ENCODE measurements around the gene CACNA1B.
"Not testable (repeated sequence)": the region's sequence is repeated elsewhere in the genome, so short reads cannot be mapped to it uniquely, and the experiment has no call there.

Gene CACNA1B

GRCh38 chr9:137890768-137891587 is 13.4 kb downstream of the CACNA1B start:
- H3K9me3 Mint-ChIP-seq, H3K36me3 Mint-ChIP-seq, H3K27me3 Mint-ChIP-seq, H3K4me3 Mint-ChIP-seq, CTCF ChIA-PET, H3K27ac Mint-ChIP-seq, H3K4me1 Mint-ChIP-seq, DNase-seq: not testable (repeated sequence)

GRCh38 chr9:137891588-137892423 is 14.2 kb downstream of the CACNA1B start:
- DNase-seq = no peak
- Mint-ChIP-seq H3K27ac (no peak overlapping the region), H3K27me3 (no peaks in the 10 kb centered on the region), H3K9me3 (no peaks in the 10 kb centered on the region), H3K36me3 (no peaks in the 10 kb centered on the region), H3K4me1 (no peaks in the 10 kb centered on the region), H3K4me3 (no peak overlapping the region)
- CTCF ChIA-PET = no interaction called here

GRCh38 chr9:137892424-137893191 is 15.0 kb downstream of the CACNA1B start:
- no peaks in the 10 kb centered on the region for H3K27me3 Mint-ChIP-seq
- H3K36me3 Mint-ChIP-seq = no peaks in the 10 kb centered on the region
- H3K9me3 Mint-ChIP-seq = no peaks in the 10 kb centered on the region
- no peaks in the 10 kb centered on the region for H3K4me1 Mint-ChIP-seq
- H3K27ac Mint-ChIP-seq = no peak overlapping the region
- CTCF ChIA-PET = no interaction called here
- no peak overlapping the region for H3K4me3 Mint-ChIP-seq
- DNase-seq = no peak

- Mint-ChIP-seq H3K27ac (no peak overlapping the region), H3K4me1 (no peaks in the 10 kb centered on the region), H3K36me3 (no peaks in the 10 kb centered on the region), H3K4me3 (no peak overlapping the region), H3K9me3 (no peaks in the 10 kb centered on the region), H3K27me3 (no peaks in the 10 kb centered on the region)
- CTCF ChIA-PET = no interaction called here
- no peak for DNase-seq
Observed at GRCh38 chr9:137893670-137894069, 16.1 kb downstream of the CACNA1B start.

- no peak for DNase-seq
- Mint-ChIP-seq H3K27ac (no peak overlapping the region), H3K36me3 (no peaks in the 10 kb centered on the region), H3K27me3 (peaks cover 3% of the 10 kb centered on the region), H3K4me3 (no peak overlapping the region), H3K4me1 (no peaks in the 10 kb centered on the region), H3K9me3 (no peaks in the 10 kb centered on the region)
- CTCF ChIA-PET = no interaction called here
Observed at GRCh38 chr9:137899551-137900360, 22.2 kb downstream of the CACNA1B start.

GRCh38 chr9:137900584-137901310 is 23.2 kb downstream of the CACNA1B start:
- Mint-ChIP-seq H3K4me3 (no peak overlapping the region), H3K27ac (no peak overlapping the region), H3K9me3 (no peaks in the 10 kb centered on the region), H3K4me1 (no peaks in the 10 kb centered on the region), H3K36me3 (no peaks in the 10 kb centered on the region), H3K27me3 (peaks cover 3% of the 10 kb centered on the region)
- CTCF ChIA-PET = no interaction called here
- no peak for DNase-seq

- H3K27me3 Mint-ChIP-seq = peaks cover 3% of the 10 kb centered on the region
- no peak overlapping the region for H3K27ac Mint-ChIP-seq
- H3K9me3 Mint-ChIP-seq = no peaks in the 10 kb centered on the region
- no peaks in the 10 kb centered on the region for H3K4me1 Mint-ChIP-seq
- no peak overlapping the region for H3K4me3 Mint-ChIP-seq
- DNase-seq = no peak
- CTCF ChIA-PET = no interaction called here
- no peaks in the 10 kb centered on the region for H3K36me3 Mint-ChIP-seq
Observed at GRCh38 chr9:137902646-137903045, 25.1 kb downstream of the CACNA1B start.

GRCh38 chr9:137905740-137906139 is 28.2 kb downstream of the CACNA1B start:
- H3K27ac Mint-ChIP-seq = no peak overlapping the region

GRCh38 chr9:137907776-137908175 is 30.2 kb downstream of the CACNA1B start:
- Mint-ChIP-seq H3K27me3 (no peaks in the 10 kb centered on the region), H3K9me3 (no peaks in the 10 kb centered on the region), H3K4me1 (no peaks in the 10 kb centered on the region), H3K27ac (no peak overlapping the region), H3K36me3 (no peaks in the 10 kb centered on the region), H3K4me3 (no peak overlapping the region)
- no peak for DNase-seq
- CTCF ChIA-PET = no interaction called here

More at GRCh38 chr9:137905740-137906139, 28.2 kb downstream of the CACNA1B start:
- CTCF ChIA-PET = no interaction called here
- Mint-ChIP-seq H3K36me3 (no peaks in the 10 kb centered on the region), H3K4me1 (no peaks in the 10 kb centered on the region), H3K9me3 (no peaks in the 10 kb centered on the region), H3K4me3 (no peak overlapping the region), H3K27me3 (no peaks in the 10 kb centered on the region)
- no peak for DNase-seq

GRCh38 chr9:137912671-137913070 is 35.1 kb downstream of the CACNA1B start:
- no peak for DNase-seq
- Mint-ChIP-seq H3K4me3 (no peak overlapping the region), H3K4me1 (no peaks in the 10 kb centered on the region), H3K27ac (no peak overlapping the region), H3K27me3 (no peaks in the 10 kb centered on the region), H3K36me3 (no peaks in the 10 kb centered on the region), H3K9me3 (no peaks in the 10 kb centered on the region)
- CTCF ChIA-PET = no interaction called here

- no peak overlapping the region for H3K4me3 Mint-ChIP-seq
- H3K9me3 Mint-ChIP-seq = no peaks in the 10 kb centered on the region
- no peak for DNase-seq
- CTCF ChIA-PET = no interaction called here
- H3K27ac Mint-ChIP-seq = no peak overlapping the region
- H3K27me3 Mint-ChIP-seq = no peaks in the 10 kb centered on the region
- H3K4me1 Mint-ChIP-seq = no peaks in the 10 kb centered on the region
- H3K36me3 Mint-ChIP-seq = no peaks in the 10 kb centered on the region
Observed at GRCh38 chr9:137913132-137913531, 35.5 kb downstream of the CACNA1B start.

GRCh38 chr9:137913771-137914767 is 36.5 kb downstream of the CACNA1B start:
- CTCF ChIA-PET = no interaction called here
- no peaks in the 10 kb centered on the region for H3K4me1 Mint-ChIP-seq
- no peaks in the 10 kb centered on the region for H3K27me3 Mint-ChIP-seq
- H3K36me3 Mint-ChIP-seq = no peaks in the 10 kb centered on the region
- H3K27ac Mint-ChIP-seq = no peak overlapping the region
- no peak overlapping the region for H3K4me3 Mint-ChIP-seq
- DNase-seq = no peak
- no peaks in the 10 kb centered on the region for H3K9me3 Mint-ChIP-seq

All from activated naive CD4-positive, alpha-beta T cell treated with anti-CD3 and anti-CD28 coated beads, Interleukin-2, amount 10 ng/mL, durations not matched to agents 7 days and 5 days (primary cell).